ENCODE measurements around the gene SUMO2. TPM values are rescaled to one million over a fixed set of nuclear protein-coding genes. Genes with fewer than 3 reads are reported as not detected.

SUMO2 gene
- total RNA-seq, 1 donor from 2014 or later, result 658 TPM

Other genes with a start within 250 kb of the SUMO2 start
- not detected in 2 replicates for gene OTOP3, start 247.1 kb downstream of the SUMO2 start, total RNA-seq
- 0.17 TPM in 1 of 2 replicates, not detected in the other for gene HID1, start 210.2 kb downstream of the SUMO2 start, total RNA-seq
- 1.4 and 1.8 TPM in 2 replicates for gene CDR2L, start 195.3 kb downstream of the SUMO2 start, total RNA-seq
- gene MRPL58, start 170.3 kb downstream of the SUMO2 start, total RNA-seq, result 73.3 and 74.3 TPM in 2 replicates
- 158 and 161 TPM in 2 replicates for gene ATP5PD, start 136.0 kb downstream of the SUMO2 start, total RNA-seq
- 18.7 and 19.0 TPM in 2 replicates for gene KCTD2, start 135.7 kb downstream of the SUMO2 start, total RNA-seq
- 6.8 and 7.2 TPM in 2 replicates for gene SLC16A5, start 95.0 kb downstream of the SUMO2 start, total RNA-seq
- 11.2 and 12.0 TPM in 2 replicates for gene ARMC7, start 73.0 kb downstream of the SUMO2 start, total RNA-seq
- 76.5 and 84.7 TPM in 2 replicates for gene NT5C, start 51.2 kb downstream of the SUMO2 start, total RNA-seq
- gene JPT1, start 28.4 kb downstream of the SUMO2 start, total RNA-seq, result 271 and 292 TPM in 2 replicates
- 125 and 136 TPM in 2 replicates for gene NUP85, start 22.7 kb upstream of the SUMO2 start, total RNA-seq
- 84.2 and 86.9 TPM in 2 replicates for gene GGA3, start 78.6 kb upstream of the SUMO2 start, total RNA-seq
- 121 and 127 TPM in 2 replicates for gene MRPS7, start 78.9 kb upstream of the SUMO2 start, total RNA-seq
- gene MIF4GD, start 88.3 kb upstream of the SUMO2 start, total RNA-seq, result 45.9 and 48.7 TPM in 2 replicates
- 131 and 132 TPM in 2 replicates for gene SLC25A19, start 106.5 kb upstream of the SUMO2 start, total RNA-seq
- gene GRB2, start 222.7 kb upstream of the SUMO2 start, total RNA-seq, result 172 and 182 TPM in 2 replicates

Data from activated CD4-positive, alpha-beta T cell treated with anti-CD3 and anti-CD28 coated beads, Interleukin-2, amount 10 ng/mL, durations not matched to agents 24 days and 14 days (primary cell).